Stimulated activated CD4-positive, alpha-beta T cell treated with anti-CD3 and anti-CD28 coated beads, Interleukin-12 subunit alpha, Interleukin-12 subunit beta, amount 100 ng/mL, for 48 hours (primary cell): Measurements from ENCODE around the gene TBC1D14.

Source experiments
- DNase-seq, 3 donors: peaks; one replicate each; pipeline ENCODE4 v3.0.0-alpha.2; 2020; ENCODE audit warnings: low read depth in 2 of 3, low spot score in 1 of 3

Gene TBC1D14

DNA sequence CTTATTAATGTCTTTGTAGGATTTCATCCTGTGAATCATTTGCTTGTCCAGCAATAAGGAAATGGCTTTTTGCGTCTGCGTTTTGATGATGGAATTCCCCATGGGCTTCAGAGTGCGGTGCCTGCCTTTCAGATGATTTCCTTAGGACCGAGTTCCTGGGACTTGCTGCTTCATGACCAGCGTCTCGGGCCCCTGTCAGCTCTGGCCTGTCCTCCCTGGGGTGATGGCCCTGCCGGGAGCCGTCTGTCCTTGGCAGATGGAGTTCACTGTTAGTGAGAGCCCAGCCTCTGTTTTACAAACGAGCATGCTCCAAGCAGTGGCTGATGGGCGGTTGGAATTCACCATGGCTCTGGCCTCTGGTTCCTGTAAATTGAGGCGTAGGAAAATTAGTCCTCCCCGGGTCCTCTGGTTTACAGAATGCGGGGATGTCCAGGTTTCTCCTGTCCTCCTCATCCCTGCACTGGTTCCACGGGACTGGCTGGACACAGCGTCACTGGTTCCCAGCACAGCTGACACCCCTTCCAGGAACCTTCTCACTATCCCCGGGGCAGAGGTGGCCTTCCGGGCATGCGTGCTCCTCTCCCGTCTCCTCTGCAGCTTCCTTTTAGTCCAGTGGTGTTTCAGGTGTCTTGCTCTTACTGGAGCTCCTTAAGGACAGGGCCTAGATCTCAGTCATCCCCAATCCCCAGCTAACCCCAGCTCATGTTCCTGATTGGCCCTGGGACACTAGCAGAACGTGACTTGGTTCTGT, 34.9 kb downstream of the TBC1D14 start:
- DNase-seq = no peak

DNA sequence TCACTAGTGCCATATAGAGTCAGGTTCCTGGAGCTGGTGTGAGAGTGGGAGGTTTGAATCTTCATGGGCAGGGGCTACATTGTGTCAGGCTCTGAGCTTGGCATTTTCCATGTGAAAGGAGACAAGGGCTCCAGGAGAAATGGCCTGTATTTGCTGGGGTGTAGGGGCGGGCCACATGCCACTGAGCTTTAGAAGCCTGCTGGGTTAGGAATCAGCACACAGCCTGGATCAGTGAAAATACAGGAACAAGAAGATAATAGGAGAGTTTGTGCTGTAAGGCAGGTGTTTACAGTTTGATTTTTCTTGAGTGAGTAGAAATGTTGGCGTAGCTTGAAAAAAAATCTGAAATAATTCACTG, 35.4 kb downstream of the TBC1D14 start:
- no peak for DNase-seq

- no peak for DNase-seq
Measured at GRCh38 chr4:6946497-6946896, 36.9 kb downstream of the TBC1D14 start.

DNA sequence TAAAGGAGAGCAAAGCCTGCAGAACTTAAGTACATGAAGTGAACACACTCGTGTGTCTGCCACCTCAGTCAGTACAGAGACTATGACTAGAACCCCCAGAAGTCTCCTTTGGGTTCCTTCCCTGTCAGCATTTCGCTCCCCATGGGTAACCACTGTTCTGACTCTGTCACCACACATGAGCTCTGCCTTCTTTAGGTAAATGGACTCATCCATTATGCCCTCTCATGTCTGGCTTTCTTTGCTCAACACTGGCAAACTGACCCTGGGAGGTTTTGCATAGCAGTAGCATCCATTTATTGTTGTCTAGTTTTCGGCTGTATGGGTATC, 38.5 kb downstream of the TBC1D14 start:
- no peak for DNase-seq

DNA sequence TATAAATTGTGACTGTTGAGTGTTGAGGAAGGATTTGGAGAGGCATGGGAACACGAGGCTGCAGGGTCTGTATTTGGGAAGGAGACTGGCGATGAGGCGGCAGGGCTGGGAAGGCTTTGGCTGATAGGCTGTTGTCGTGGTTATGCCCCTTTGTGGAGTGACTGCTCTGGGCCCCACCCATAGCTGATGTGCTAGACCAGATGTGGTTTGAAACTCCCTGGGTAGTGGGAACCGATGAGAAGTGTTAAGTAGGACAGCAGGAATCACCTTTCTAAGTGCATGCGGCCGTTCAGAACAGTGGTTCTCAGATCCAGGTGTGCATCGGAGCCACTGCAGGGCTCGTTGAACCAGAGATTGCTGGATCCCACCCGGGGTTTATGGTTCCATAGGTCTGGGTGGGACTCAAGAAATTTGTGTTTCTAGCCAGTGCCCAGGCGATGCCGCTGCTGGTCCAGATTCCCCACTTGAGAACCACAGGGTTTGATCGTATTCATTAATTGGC, 42.3 kb downstream of the TBC1D14 start:
- no peak for DNase-seq

DNA sequence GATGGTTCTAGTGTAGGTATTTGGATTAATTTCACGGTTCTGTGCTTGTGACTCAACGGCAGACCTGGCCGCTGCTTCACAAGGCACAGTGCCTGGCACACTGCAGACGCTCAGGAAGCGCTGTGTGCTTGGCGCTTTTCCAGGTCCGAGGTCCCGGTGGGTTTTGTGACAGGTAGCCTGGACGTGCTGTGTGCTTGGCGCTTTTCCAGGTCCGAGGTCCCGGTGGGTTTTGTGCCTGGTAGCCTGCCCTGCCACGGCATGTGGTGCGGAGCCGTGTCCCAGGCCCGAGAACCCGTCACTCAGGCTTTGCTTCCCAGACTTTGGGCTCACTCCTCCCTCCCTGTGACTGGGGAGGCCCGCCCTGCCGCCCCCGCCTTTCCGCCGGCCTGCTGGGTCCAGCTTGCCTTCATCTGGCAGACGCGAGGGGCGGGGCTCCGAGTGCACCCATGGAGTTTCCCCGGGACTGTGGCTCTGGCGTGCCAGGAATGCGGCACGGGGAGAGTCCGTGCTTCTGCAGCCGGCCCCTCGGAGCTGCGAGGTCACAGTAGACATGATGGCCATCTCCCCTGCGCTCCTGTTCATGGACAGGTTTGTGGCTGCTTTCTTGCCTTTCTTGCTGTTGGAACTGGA, 44.2 kb downstream of the TBC1D14 start:
- DNase-seq = no peak

- no peak for DNase-seq
Measured at GRCh38 chr4:6955261-6955911, 45.8 kb downstream of the TBC1D14 start.

DNA sequence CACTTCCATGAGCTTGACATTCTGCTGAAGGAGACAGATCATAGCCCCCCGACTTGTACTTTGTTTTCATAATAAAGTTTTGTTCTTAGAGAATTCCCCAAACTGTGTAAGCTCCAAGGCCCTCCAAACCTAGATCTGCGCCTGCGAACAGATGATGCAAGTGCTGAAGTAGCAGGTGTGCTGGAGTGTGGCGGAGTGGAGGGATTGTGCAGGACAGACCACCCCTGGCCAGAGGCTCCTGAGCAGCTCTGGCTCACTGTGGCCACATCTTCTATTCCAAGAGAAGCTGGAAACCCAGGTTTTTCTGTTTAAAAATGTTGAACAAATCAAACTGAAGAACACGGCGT, 46.4 kb downstream of the TBC1D14 start:
- DNase-seq = no peak

GRCh38 chr4:6956434-6957147, 47.0 kb downstream of the TBC1D14 start:
- no peak for DNase-seq

DNA sequence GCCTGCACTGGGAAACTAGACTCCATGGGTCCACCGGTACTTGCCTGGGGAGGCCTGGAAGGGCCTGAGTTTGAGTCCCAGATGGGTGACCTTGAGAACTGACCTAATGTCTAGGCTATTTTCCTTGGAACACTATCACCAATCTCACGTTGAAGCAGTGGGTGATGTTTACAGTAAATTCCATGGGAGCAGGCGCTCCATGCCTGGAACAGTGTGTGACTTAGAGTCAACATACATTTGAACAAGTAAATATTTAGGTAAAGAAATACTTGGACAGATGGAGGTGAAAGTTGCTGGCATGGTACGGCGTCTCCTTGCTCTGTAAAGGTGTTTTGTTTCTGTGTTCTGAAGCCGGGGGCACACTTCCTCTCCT, 47.5 kb downstream of the TBC1D14 start:
- DNase-seq = no peak

DNA sequence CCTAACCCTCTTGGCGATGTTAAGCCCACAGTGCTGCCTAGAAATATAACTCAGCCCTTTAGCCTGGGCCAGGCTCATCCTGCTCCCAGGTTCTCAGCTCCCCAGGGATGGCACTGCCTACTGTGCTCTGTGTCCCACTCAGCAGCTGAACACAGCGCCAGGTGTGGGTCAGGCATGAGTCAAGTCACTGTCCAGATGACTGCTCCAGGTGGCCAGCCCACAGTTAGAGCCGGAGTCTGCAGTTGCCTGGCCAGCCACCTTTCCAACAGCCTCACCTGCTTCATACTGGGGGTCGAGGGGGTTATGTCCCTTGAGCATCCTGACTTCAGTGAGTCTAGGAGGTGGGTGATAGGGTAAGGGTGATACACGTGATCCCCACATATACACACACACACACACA, 48.4 kb downstream of the TBC1D14 start:
- DNase-seq = no peak

DNA sequence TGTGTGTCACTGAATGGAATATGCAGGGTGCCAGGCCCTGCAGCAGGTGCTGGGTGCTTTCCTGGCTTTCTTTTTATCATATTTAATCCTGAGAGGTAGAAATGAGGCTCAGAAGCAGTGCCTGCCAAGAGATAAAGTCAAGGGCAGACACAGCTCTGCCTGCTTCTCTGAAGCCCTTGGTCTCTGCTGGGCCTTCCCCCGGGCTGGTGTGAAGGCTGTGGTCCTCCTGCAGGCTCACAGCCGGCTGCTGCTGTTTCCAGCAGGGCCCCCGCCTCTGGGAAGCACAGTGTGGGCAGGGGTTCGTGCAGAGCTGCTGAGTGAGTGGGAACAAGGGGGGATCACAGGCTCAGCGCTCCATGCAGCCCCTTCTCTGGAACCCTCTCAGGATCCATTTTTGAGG, 49.6 kb downstream of the TBC1D14 start:
- DNase-seq = no peak

- no peak for DNase-seq
Measured at GRCh38 chr4:6960154-6960553, 50.5 kb downstream of the TBC1D14 start.

GRCh38 chr4:6960628-6961412, 51.2 kb downstream of the TBC1D14 start:
- DNase-seq = no peak

DNA sequence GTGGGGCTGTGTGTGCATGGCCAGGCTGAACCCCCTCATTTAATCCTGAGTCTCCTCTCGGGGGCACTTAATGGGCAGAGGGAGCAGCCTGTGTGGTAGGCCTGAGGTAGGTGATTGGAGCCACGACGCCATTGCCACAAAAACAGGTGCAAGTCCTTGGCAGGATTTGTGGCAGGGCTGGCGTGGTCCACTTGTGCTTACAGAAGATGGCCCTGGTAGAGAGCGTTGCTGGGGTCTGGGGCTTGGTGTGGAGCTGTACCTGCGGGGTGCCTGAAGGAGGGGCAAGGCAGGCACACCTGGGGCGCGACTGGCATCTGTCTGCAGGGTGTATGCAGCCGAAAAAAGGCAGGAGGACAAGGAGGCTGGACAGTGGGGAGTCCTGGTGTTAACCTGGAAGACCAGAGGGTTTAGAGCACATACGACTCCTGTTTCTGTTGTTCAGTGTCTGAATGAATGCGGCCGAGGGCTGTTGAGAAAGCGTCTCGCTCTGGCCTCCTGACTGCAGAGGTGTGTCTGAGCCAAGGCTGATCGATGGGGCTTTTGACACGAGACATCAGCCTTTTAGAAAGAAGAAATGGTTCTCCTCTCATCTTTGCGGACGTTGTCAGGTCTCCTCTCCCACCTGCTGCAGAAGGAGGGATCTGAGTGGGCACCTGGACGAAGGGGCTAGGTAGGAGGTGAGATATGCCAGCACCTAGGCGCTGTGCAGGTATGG, 52.0 kb downstream of the TBC1D14 start:
- no peak for DNase-seq

DNA sequence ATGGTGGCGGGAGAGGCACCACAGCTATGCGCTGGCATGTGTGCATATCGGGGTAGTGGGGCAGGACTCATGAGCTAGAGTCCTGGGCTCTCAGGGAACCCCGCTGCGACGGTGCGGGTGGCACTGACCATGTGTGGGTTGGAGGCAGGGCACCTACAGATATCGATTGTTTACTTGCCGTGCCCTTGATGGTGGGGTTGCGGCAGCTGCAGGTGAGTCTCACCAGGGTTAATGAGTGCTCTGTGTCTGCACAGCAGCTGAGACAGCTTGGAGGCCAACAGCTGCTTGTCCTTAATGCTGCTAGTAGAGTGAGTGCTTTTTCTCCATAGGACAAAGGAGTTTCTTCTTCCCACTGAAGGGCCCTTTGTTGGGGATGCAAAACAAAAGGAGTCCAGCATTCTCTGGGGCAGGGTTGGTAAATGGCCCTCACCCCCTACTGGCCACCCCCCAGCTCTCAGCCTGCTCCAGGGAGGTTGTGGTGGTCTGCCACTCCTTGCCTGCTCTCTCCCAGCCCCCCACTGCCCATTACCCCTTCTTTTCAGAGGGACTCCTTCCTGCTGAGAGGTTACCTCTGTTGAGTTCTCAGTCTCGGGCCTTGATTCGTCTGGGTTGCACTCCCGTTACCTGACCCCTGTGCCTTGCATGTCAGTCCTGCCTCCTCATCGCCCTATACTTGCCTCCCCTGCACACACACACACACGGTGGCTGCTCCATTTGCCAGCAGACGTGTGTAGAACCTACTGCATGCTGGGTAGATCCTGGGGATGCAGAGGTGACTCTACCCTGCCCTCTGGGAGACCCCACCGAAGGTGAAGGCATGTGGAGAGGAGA, 52.8 kb downstream of the TBC1D14 start:
- no peak for DNase-seq

- no peak for DNase-seq
Measured at GRCh38 chr4:6963139-6963611, 53.5 kb downstream of the TBC1D14 start.

DNA sequence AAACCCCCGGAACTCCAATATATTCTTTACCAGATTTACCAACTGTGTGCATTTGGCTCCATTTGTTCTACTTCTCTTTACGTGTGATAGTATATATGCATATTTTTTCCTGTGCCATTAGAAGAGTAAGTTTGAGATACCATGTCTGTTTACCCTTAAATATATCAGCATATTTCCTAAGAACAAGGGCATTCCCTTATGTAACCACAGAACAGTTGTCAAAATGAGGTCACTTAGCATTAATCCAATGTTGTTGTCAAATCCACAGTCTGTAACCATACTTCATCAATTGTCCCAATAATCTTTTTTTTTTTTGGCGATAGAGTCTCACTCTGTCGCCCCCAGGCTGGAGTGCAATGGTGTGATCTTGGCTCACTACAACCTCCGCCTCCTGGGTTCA, 55.2 kb downstream of the TBC1D14 start:
- DNase-seq = no peak

GRCh38 chr4:6965329-6965728, 55.7 kb downstream of the TBC1D14 start:
- DNase-seq = no peak
